Heart right ventricle (tissue), 16 donors: ENCODE measurements around the gene PEX10. TPM values are rescaled to one million over a fixed set of nuclear protein-coding genes. Genes with fewer than 3 reads are reported as not detected.

Experiments
- ATAC-seq, 8 donors: fragments of 200-7000 bp; cut with Tn5 transposase; one replicate each; pipeline ENCODE4 v1.9.1; 2020; ENCODE audit warnings: mild to moderate bottlenecking in 8 of 8, moderate library complexity in 8 of 8, moderate number of reproducible peaks in 1 of 8
- DNase-seq, 2 donors: peaks; one replicate each; pipeline ENCODE4 v3.0.0-alpha.2; 2020
- H3K27ac ChIP-seq, 10 donors: fragments of 200-600 bp; sonication (generic) in 2 of 10; one replicate each; pipeline versions ENCODE4 v1.5.0 to v1.8.0; 2020 to 2022; ENCODE audit warnings: mild to moderate bottlenecking in 3 of 10
- H3K27me3 ChIP-seq, 7 donors: fragments of 200-600 bp; one replicate each; pipeline ENCODE4 v1.8.0; 2021 to 2022; ENCODE audit warnings: mild to moderate bottlenecking in 2 of 7
- H3K36me3 ChIP-seq, 9 donors: fragments of 200-600 bp; sonication (generic) in 1 of 9; one replicate each; pipeline versions ENCODE4 v1.5.0 to v1.8.0; 2020 to 2022; ENCODE audit warnings: mild to moderate bottlenecking in 2 of 9
- H3K4me1 ChIP-seq, 9 donors: fragments of 200-600 bp; sonication (generic) in 1 of 9; one replicate each; pipeline versions ENCODE4 v1.5.0 to v1.8.0; 2020 to 2022; ENCODE audit warnings: mild to moderate bottlenecking in 4 of 9
- H3K4me3 ChIP-seq, 10 donors: fragments of 200-600 bp; sonication (generic) in 2 of 10; one replicate each; pipeline versions ENCODE4 v1.5.0 to v1.8.0; 2020 to 2022; ENCODE audit warnings: mild to moderate bottlenecking in 7 of 10, moderate library complexity in 2 of 10
- H3K9me3 ChIP-seq, 11 donors: fragments of 200-600 bp in 10 of 11; sonication (generic) in 2 of 11; one replicate each; pipeline versions ENCODE4 v1.5.0 to v1.8.0; 2013 to 2022; ENCODE audit warnings: mild to moderate bottlenecking in 2 of 11, control low read depth in 1 of 11, moderate library complexity in 1 of 11
- WGBS, 2 donors: extraction: QIAGEN DNeasy Blood & Tissue Kit; methylation state at CpG; one replicate each; pipeline ENCODE4 v1.1.7; 2013; ENCODE audit warnings: inconsistent platforms in 1 of 2; 5-methylcytosine and 5-hydroxymethylcytosine counted together
- intact Hi-C, 10 donors: fragments of 100-400 bp; cut with DNase I; formaldehyde crosslinking; loops; one replicate each; pipeline versions ENCODE4 v1.11.1 to v1.14.2; 2022
- polyA plus RNA-seq, 2 donors: library from polyadenylated mRNA; stranded (reverse); fragments of 200-250 nt; gene quantifications; one replicate each; pipeline ENCODE4 v1.2.3, GENCODE V29; 2013
- total RNA-seq, 10 donors: library from RNA; stranded (reverse); fragmentation: NEBNext Ultra II Directional in 3 of 10; extraction: Animal tissue kit (Norgen Biotek cat#: 25700) in 3 of 10; gene quantifications; one replicate each; pipeline versions ENCODE4 v1.2.1 to v1.2.4, GENCODE V29; 2021 to 2023
- TF ChIP-seq, protein P1 (sequence below), 9 donors: fragments of 200-600 bp; sonication (generic) in 2 of 9; IDR thresholded peaks; one replicate each; pipeline versions ENCODE4 v1.5.0 to v1.8.0; 2021 to 2022; ENCODE audit warnings: antibody characterized with exemption in 9 of 9, mild to moderate bottlenecking in 5 of 9, moderate library complexity in 1 of 9
- donor health status: Arrhythmogenic right ventricular cardiomyopathy.
- donor health status: ischemic (EF 13 %, LVEDD 7.1; RV severe dilation, severe dysfunction).
- donor health status: healthy with polysubstance abuse.
- donor health status: DM: no; HTN: yes; CAD: no.
- donor health status: DM: no; HTN: no; CAD: no.
- donor health status: ischemic (EF 25% LVEDD 6.9; RV normal size, moderate dysfunction).
- donor health status: ischemic (EF 25% LVEDD 5.7; RV mildly dilated, moderate dysfunction).
- donor health status: healthy.
- donor health status: DM: yes; HTN: yes; CAD: no.
- donor health status: Ischemic cardiomyopathy.
- donor health status: ischemic (EF 35%, LVEDD 5.7; RV mildly dilated, moderate dysfunction).
- donor health status: nonischemic (EF 11% LVEDD 7.7; RV severe dilation, severe dysfunction).
- donor health status: DM: yes; HTN: yes; CAD: no.
- donor health status: PGD.
- donor health status: ischemic (EF 29% LVEDD 5.4; RV normal size, mild dysfunction).
- donor health status: nonischemic (EF 23%, LVEDD 6.1; RV moderate dilation, normal function).

PEX10 gene
- total and polyA plus RNA-seq, 12 donors = 13.7 to 26.0 (median 18.5) TPM

DNA sequence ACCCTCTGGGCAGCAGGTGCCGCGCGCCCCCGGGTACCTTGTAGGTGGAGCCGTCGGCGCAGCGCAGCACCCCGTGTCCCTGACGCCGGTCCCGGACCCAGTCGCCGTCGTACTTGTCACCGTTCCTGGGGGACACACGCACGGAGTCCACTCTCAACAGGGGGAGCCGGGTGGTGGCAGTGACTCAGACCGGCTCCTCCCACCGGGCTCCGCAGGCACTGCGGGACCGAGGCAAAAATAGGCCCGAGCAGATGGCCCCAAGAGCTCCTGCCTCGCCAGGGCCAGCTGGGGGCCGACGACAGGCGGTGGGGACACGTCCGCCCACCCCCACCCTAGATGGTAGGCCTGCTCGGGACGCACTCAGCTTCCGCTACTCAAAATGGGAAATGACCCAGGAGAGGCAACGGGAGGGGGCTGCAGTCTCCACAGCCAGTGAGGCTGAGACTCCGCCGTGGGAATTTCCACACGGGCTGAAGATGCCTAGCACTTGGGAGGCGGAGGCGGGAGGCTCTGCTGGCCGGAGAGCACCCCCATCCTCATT is 27.4 kb downstream of the PEX10 start:
- intact Hi-C loops = loop anchor here in 6 of 10 donors (1.0 to 10.0 kb wide), 5 partner anchors 63 to 253 kb away; no protein-coding TSS in a partner anchor

DNA sequence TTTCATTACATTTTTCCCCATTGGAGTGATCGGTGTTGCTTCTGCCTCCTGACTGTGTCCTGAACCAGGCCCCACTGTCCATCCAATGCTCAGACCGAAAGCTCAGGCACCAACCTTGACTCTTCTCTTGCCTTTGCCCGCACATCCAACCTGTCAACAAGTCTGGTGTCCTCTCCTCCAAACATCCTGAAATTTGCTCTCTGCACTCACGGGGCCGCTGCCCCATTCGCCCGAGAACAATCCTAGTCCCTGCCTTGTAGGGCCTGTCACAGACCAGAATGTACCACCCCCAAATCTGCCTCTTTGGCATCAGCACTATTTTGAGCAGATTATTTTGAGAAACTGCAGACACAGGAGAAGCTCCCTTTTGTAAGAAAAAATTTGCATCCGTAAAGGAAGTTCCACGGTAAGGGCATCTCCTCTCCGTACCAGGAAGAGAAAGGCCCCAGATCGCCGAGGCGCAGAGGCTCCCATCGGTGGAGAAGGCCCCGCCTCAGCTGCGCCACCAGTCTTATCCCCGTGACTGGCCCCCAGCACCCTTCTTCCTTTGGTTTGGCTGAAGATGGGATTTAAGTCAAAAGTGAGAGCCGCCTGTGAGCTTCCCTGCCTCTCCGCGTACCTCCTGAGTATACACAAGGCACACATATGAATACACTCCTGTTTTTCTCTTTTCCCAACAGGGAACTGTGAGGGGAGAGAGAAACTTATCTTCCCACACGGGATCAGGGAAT is 28.1 kb downstream of the PEX10 start:
- no peaks in the 10 kb centered on the region for H3K9me3 ChIP-seq
- H3K4me3 ChIP-seq = no peak overlapping the region
- WGBS, 2 donors = 92 to 94% methylated on average over 21 of the region's 21 CpGs
- intact Hi-C loops = loop anchor here in 6 of 10 donors (1.0 to 10.0 kb wide), 5 partner anchors 62 to 252 kb away; no protein-coding TSS in a partner anchor
- DNase-seq (no peak), ATAC-seq (no peak)
- peaks cover 4 to 14% (median 12%) of the 10 kb centered on the region in 9 donors for H3K4me1 ChIP-seq
- TF ChIP-seq, protein P1, sequence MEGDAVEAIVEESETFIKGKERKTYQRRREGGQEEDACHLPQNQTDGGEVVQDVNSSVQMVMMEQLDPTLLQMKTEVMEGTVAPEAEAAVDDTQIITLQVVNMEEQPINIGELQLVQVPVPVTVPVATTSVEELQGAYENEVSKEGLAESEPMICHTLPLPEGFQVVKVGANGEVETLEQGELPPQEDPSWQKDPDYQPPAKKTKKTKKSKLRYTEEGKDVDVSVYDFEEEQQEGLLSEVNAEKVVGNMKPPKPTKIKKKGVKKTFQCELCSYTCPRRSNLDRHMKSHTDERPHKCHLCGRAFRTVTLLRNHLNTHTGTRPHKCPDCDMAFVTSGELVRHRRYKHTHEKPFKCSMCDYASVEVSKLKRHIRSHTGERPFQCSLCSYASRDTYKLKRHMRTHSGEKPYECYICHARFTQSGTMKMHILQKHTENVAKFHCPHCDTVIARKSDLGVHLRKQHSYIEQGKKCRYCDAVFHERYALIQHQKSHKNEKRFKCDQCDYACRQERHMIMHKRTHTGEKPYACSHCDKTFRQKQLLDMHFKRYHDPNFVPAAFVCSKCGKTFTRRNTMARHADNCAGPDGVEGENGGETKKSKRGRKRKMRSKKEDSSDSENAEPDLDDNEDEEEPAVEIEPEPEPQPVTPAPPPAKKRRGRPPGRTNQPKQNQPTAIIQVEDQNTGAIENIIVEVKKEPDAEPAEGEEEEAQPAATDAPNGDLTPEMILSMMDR (IDR thresholded peaks at IDR 0.05) = no peak
- H3K27me3 ChIP-seq = no peaks in the 10 kb centered on the region
- no peak overlapping the region for H3K27ac ChIP-seq
- H3K36me3 ChIP-seq = peaks cover 0 to 8% (median 0%) of the 10 kb centered on the region in 9 donors

More for the DNA sequence above, 27.4 kb downstream of the PEX10 start:
- DNase-seq = no peak
- ATAC-seq = no peak
- Histone ChIP-seq H3K4me3 (no peak overlapping the region), H3K4me1 (peaks cover 4 to 15% (median 13%) of the 10 kb centered on the region in 9 donors), H3K27ac (no peak overlapping the region), H3K27me3 (no peaks in the 10 kb centered on the region), H3K9me3 (no peaks in the 10 kb centered on the region), H3K36me3 (peaks cover 0 to 8% (median 0%) of the 10 kb centered on the region in 9 donors)
- TF ChIP-seq, protein P1 (IDR thresholded peaks at IDR 0.05) = no peak
- 68 to 70% methylated on average over 41 of the region's 41 CpGs for whole genome bisulfite sequencing, 2 donors

GRCh38 chr1:2383576-2383975 is 28.8 kb downstream of the PEX10 start:
- WGBS, 2 donors = 87 to 95% methylated on average over 14 of the region's 14 CpGs
- Histone ChIP-seq H3K27me3 (no peaks in the 10 kb centered on the region), H3K27ac (no peak overlapping the region), H3K4me1 (peaks cover 4 to 14% (median 12%) of the 10 kb centered on the region in 9 donors), H3K9me3 (no peaks in the 10 kb centered on the region), H3K4me3 (no peak overlapping the region), H3K36me3 (peaks cover 0 to 8% (median 0%) of the 10 kb centered on the region in 9 donors)
- ATAC-seq (no peak), DNase-seq (peak in 1 of 2 donors; percentile 4)
- intact Hi-C loops = loop anchor here in 7 of 10 donors (2.0 to 10.0 kb wide), 6 partner anchors 61 to 251 kb away; partner anchors contain the start of gene FAAP20 (in 1 of the 7)
- TF ChIP-seq, protein P1 (IDR thresholded peaks at IDR 0.05) = no peak

GRCh38 chr1:2382621-2383361 is 29.6 kb downstream of the PEX10 start:
- intact Hi-C loops = loop anchor here in 7 of 10 donors (2.0 to 10.0 kb wide), 6 partner anchors 60 to 250 kb away; partner anchors contain the start of gene FAAP20 (in 1 of the 7)
- DNase-seq = peak in 1 of 2 donors; percentile 17

More at GRCh38 chr1:2382621-2383361, 29.6 kb downstream of the PEX10 start:
- Histone ChIP-seq H3K27ac (no peak overlapping the region), H3K9me3 (no peaks in the 10 kb centered on the region), H3K4me3 (no peak overlapping the region), H3K4me1 (peaks cover 4 to 14% (median 12%) of the 10 kb centered on the region in 9 donors), H3K36me3 (peaks cover 0 to 6% (median 0%) of the 10 kb centered on the region in 9 donors), H3K27me3 (no peaks in the 10 kb centered on the region)
- ATAC-seq = peak in 6 of 8 donors; percentile 5 to 50 (median 33)
- WGBS, 2 donors = 51 to 55% methylated on average over 13 of the region's 13 CpGs
- TF ChIP-seq, protein P1 (IDR thresholded peaks at IDR 0.05) = peak in 8 of 9 donors; percentile 15 to 50 (median 42)
